AG09309 (cell line): ENCODE results near the gene SDK1.

Experiments used
- DNase-seq: peaks from one replicate; pipeline ENCODE4 v3.0.0-alpha.2; 2010; ENCODE audit warnings: low read depth
- H3K4me3 ChIP-seq: 2 replicates; pipeline ENCODE4 v1.5.1; 2011; ENCODE audit warnings: mild to moderate bottlenecking, low read depth, low read length, moderate library complexity; ENCODE audit not compliant: control insufficient read depth
- TF ChIP-seq, protein P1 (sequence below): IDR thresholded peaks from 2 replicates; pipeline ENCODE4 v1.5.1; 2011; ENCODE audit warnings: mild to moderate bottlenecking, low read depth, low read length, inconsistent platforms; ENCODE audit not compliant: insufficient read depth, control insufficient read depth; ENCODE audit errors: missing control alignments

SDK1 gene

DNA sequence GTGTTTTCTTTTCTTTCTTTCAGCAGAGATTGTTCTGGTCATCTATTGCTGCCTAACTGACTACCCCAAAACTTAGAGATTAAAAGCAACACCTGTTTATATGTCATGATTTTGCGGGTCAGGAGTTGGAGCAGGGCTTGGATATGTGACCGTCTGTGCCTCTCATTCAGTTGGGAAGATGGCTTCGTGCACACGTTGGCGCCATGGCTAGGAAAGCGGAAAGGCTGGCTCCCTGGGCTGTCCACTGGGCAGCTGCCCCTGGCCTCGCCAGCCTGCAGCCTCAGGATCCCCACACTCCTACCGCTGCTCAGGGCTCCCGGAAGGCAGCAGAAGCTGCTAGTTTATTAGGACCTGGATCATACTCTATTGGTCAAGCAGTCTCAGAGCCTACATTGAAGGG lies 742.9 kb downstream of the SDK1 start:
- TF ChIP-seq, protein P1, sequence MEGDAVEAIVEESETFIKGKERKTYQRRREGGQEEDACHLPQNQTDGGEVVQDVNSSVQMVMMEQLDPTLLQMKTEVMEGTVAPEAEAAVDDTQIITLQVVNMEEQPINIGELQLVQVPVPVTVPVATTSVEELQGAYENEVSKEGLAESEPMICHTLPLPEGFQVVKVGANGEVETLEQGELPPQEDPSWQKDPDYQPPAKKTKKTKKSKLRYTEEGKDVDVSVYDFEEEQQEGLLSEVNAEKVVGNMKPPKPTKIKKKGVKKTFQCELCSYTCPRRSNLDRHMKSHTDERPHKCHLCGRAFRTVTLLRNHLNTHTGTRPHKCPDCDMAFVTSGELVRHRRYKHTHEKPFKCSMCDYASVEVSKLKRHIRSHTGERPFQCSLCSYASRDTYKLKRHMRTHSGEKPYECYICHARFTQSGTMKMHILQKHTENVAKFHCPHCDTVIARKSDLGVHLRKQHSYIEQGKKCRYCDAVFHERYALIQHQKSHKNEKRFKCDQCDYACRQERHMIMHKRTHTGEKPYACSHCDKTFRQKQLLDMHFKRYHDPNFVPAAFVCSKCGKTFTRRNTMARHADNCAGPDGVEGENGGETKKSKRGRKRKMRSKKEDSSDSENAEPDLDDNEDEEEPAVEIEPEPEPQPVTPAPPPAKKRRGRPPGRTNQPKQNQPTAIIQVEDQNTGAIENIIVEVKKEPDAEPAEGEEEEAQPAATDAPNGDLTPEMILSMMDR: no peak

DNA sequence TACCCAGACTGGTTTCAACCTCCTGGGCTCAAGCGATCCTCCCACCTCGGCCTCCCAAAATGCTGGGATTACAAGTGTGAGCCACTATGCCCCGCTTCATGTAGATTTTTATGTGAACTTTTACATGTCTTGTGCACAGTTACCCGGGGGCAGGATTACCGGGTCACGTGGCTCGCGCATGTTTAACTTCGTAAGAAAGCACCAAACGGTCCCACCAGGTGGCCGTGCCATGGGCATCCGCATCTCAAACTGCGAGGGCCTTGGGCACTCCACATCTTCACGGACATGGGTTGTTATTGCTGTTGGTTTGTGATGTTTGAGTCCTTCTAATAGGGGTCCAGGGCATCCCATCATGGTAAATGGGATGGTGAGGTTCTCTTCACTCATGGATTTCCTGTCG lies 744.4 kb downstream of the SDK1 start:
- DNase-seq: no peak
- TF ChIP-seq, protein P1: no peak
- no peak overlapping the region for H3K4me3 ChIP-seq

More for the DNA sequence above, 742.9 kb downstream of the SDK1 start:
- no peak for DNase-seq
- H3K4me3 ChIP-seq: no peak overlapping the region

DNA sequence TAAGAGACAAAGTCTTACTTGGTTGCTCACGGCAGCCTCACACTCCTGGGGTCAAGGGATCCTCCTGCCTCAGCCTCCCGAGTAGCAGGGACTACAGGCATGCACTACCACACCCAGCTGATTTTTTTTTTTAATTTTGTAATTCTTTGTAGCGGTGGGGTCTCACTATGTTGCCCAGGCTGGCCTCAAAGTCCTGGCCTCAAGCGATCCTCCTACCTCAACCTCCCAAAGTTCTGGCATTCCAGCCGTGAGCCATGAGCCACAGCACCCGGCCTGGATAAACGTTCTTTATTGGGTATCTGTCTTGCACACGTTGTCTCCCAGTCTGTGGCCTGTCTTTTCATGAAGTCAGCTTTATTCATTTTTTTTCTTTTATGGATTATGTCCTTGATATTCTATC lies 744.9 kb downstream of the SDK1 start:
- H3K4me3 ChIP-seq: no peak overlapping the region
- TF ChIP-seq, protein P1: no peak
- no peak for DNase-seq

DNA sequence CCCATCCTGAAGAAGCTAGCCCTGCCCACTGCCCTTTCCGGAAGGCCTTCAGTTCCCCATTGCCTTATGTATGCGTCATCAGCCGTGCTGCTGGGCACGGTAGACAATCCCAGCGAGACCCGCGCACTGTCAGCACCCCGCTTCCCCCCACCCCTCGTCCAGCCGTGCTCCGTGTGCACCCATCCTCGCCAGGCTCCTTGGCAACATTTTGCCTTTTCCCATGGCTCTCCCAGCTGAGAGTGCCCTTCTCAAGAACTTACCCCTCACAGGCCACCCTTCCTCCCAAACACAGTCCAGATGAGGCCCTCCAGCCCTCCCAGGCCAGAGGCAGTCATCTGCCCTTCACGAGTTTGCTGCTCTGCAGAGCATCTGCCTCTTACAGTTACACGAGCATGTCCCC lies 747.3 kb downstream of the SDK1 start:
- DNase-seq: no peak
- TF ChIP-seq, protein P1: no peak
- H3K4me3 ChIP-seq: no peak overlapping the region

DNA sequence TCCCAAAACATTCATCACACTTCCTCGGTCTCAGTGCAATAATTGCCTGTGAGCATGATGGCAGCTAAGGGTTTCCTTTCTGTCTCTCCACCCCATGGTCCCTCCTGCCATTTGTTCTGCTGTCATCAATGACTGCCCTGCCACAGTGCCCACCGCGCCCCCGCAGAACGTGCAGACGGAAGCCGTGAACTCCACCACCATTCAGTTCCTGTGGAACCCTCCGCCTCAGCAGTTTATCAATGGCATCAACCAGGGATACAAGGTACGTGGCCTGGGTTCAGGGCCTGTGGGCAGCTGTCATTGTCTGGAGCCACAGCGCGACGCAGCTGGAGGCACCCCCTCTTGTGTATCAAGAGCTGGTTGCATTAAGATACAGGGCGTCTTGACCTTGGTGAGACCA lies 748.1 kb downstream of the SDK1 start:
- H3K4me3 ChIP-seq: no peak overlapping the region
- no peak for DNase-seq
- TF ChIP-seq, protein P1: no peak

DNA sequence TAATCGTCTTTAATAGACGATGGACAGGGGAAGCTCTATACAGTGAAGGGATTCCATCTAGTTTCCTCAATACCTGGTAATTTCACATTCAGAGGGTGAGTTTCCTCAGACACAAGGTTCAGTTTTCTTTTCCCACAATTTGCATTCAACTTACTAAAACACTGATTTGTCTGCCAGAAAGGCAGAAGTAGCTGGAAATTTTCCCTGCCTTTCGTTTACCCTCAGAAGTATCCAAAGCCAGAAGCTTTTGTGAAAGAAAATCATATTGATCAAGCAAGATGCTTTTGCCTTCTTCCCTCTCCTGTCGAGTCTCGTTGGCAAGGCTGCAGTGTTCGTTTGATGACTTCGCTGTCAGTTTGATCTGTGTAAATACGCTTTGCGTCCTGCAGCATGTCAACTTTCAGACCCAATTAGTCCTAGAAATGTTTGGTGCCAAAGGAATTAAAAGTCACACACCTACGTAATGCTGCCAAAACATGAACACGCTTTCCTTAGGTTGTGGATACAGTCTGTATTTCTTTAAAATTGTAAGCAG lies 749.1 kb downstream of the SDK1 start:
- TF ChIP-seq, protein P1: no peak
- no peak for DNase-seq
- no peak overlapping the region for H3K4me3 ChIP-seq

DNA sequence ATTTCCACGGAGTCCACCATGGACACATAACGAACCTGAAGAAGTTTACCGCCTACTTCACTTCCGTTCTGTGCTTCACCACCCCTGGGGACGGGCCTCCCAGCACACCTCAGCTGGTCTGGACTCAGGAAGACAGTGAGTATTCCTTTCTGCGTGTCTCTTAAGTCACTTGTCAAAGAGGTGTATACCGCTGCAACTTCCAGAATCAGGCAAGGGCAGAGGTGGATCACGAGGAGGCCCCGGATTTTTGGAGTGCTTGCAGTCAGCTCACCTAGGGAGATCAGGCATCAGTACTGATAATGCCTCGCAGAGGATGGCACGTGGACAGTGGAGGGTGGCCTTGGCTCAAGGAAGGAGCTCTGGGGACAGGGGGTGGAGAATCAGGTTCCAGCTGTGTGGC lies 750.6 kb downstream of the SDK1 start:
- no peak for DNase-seq
- H3K4me3 ChIP-seq: no peak overlapping the region
- TF ChIP-seq, protein P1: no peak
